Activated CD8-positive, alpha-beta memory T cell treated with anti-CD3 and anti-CD28 coated beads, Interleukin-2, amount 50 U/mL, for 24 hours (primary cell): Measurements from ENCODE around the gene PRF1.
"Not testable (repeated sequence)": the region's sequence is repeated elsewhere in the genome, so short reads cannot be mapped to it uniquely, and the experiment has no call there.

Experiments used
- DNase-seq: peaks from one replicate; pipeline ENCODE4 v3.0.0-alpha.2; 2020; ENCODE audit errors: extremely low read depth

The PRF1 gene

GRCh38 chr10:70617798-70618568 is 15.4 kb upstream of the PRF1 start:
- DNase-seq, result no peak

GRCh38 chr10:70616761-70617160 is 14.2 kb upstream of the PRF1 start:
- no peak for DNase-seq

GRCh38 chr10:70615784-70616522 is 13.4 kb upstream of the PRF1 start:
- DNase-seq, result no peak

GRCh38 chr10:70615211-70615610 is 12.7 kb upstream of the PRF1 start:
- no peak for DNase-seq

GRCh38 chr10:70614364-70614763 is 11.8 kb upstream of the PRF1 start:
- DNase-seq, result not testable (repeated sequence)

GRCh38 chr10:70613941-70614340 is 11.4 kb upstream of the PRF1 start:
- no peak for DNase-seq

GRCh38 chr10:70607936-70608335 is 5.4 kb upstream of the PRF1 start:
- DNase-seq, result no peak

GRCh38 chr10:70605161-70605560 is 2.6 kb upstream of the PRF1 start:
- DNase-seq, result no peak

GRCh38 chr10:70604106-70604505 is 1.6 kb upstream of the PRF1 start:
- DNase-seq, result no peak

GRCh38 chr10:70603449-70603801 is 884 bp upstream of the PRF1 start:
- peak; percentile 46 for DNase-seq

- DNase-seq, result no peak
Measured at GRCh38 chr10:70601746-70602145, 795 bp downstream of the PRF1 start.

GRCh38 chr10:70600512-70601395 is 1.8 kb downstream of the PRF1 start:
- no peak for DNase-seq

- no peak for DNase-seq
Measured at GRCh38 chr10:70599791-70600190, 2.8 kb downstream of the PRF1 start.

- DNase-seq, result no peak
Measured at GRCh38 chr10:70599319-70599718, 3.2 kb downstream of the PRF1 start.

GRCh38 chr10:70598857-70599295 is 3.7 kb downstream of the PRF1 start:
- DNase-seq, result no peak

GRCh38 chr10:70597856-70598815 is 4.4 kb downstream of the PRF1 start:
- no peak for DNase-seq

GRCh38 chr10:70596860-70597809 is 5.4 kb downstream of the PRF1 start:
- no peak for DNase-seq

- DNase-seq, result no peak
Measured at GRCh38 chr10:70596110-70596798, 6.3 kb downstream of the PRF1 start.

GRCh38 chr10:70595566-70596016 is 7.0 kb downstream of the PRF1 start:
- no peak for DNase-seq
